A549 (cell line): ENCODE results near the gene OTUD6A.

Experiments used
- EP300 ChIP-seq, 2 experiments: fragments of >200 bp; sonication (Bioruptor Twin); formaldehyde crosslinking; IDR thresholded peaks; 2 replicates in 1 of 2; 3 replicates in 1 of 2; pipeline ENCODE4 v1.6.1; 2016 to 2017
- HEYL ChIP-seq: fragments of 250-450 bp; sonication (Bioruptor Pico); IDR thresholded peaks from 2 replicates; pipeline ENCODE4 v1.8.0; 2021; ENCODE audit warnings: mild to moderate bottlenecking, moderate library complexity
- KDM5A ChIP-seq: fragments of 200-600 bp; sonication (generic); IDR thresholded peaks from 2 replicates; pipeline ENCODE4 v1.6.1; 2016; ENCODE audit warnings: antibody characterized with exemption, mild to moderate bottlenecking
- POLR2A ChIP-seq: IDR thresholded peaks from 2 replicates; pipeline ENCODE4 v1.6.1; 2012; ENCODE audit warnings: mild to moderate bottlenecking, low read length
- RAD21 ChIP-seq, 2 experiments: fragments of >200 bp in 1 of 2; sonication (Bioruptor Twin) in 1 of 2; formaldehyde crosslinking in 1 of 2; IDR thresholded peaks in 1 of 2; conservative IDR thresholded peaks in 1 of 2; 2 replicates in 1 of 2; 3 replicates in 1 of 2; pipeline ENCODE4 v1.6.1; 2012 to 2018; ENCODE audit warnings: inconsistent platforms in 1 of 2
- RARB ChIP-seq: fragments of 250-450 bp; sonication (Bioruptor Pico); IDR thresholded peaks from 2 replicates; pipeline ENCODE4 v1.8.0; 2021; ENCODE audit warnings: mild to moderate bottlenecking, moderate library complexity
- TF ChIP-seq, protein P1 (sequence below): fragments of 150-350 bp; IDR thresholded peaks from 2 replicates; pipeline ENCODE4 v1.6.1; 2014; ENCODE audit warnings: low read depth, mild to moderate bottlenecking, low read length
- TF ChIP-seq, protein P2 (sequence below): IDR thresholded peaks from 2 replicates; pipeline ENCODE4 v1.6.1; 2012; ENCODE audit warnings: low read depth, borderline replicate concordance
- TF ChIP-seq, protein P3 (sequence below): fragments of 450-650 bp; IDR thresholded peaks from 2 replicates; pipeline ENCODE4 v1.6.1; 2014; ENCODE audit warnings: antibody characterized with exemption

DNA sequence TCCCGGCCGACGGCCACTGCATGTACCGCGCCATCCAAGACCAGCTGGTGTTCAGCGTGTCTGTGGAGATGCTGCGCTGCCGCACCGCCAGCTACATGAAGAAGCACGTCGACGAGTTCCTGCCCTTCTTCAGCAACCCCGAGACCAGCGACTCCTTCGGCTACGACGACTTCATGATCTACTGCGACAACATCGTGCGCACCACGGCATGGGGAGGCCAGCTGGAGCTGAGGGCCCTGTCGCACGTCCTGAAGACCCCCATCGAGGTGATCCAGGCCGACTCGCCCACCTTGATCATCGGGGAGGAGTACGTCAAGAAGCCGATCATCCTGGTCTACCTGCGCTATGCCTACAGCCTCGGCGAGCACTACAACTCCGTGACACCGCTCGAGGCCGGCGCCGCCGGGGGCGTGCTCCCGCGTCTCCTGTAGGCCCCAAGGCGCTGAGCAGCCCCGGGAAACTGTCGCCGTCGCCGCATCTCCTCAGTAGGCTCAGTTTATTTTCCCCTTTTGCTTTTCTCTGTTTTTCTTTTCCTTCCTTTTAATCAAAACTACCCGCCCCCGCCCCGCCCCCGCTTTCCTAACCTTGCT is 799 bp downstream of the OTUD6A start:
- TF ChIP-seq, protein P1, sequence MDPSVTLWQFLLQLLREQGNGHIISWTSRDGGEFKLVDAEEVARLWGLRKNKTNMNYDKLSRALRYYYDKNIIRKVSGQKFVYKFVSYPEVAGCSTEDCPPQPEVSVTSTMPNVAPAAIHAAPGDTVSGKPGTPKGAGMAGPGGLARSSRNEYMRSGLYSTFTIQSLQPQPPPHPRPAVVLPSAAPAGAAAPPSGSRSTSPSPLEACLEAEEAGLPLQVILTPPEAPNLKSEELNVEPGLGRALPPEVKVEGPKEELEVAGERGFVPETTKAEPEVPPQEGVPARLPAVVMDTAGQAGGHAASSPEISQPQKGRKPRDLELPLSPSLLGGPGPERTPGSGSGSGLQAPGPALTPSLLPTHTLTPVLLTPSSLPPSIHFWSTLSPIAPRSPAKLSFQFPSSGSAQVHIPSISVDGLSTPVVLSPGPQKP = no peak
- TF ChIP-seq KDM5A = no peak
- TF ChIP-seq EP300 (IDR thresholded peaks at IDR 0.05) = no peak
- TF ChIP-seq RAD21 (conservative IDR thresholded peaks at IDR 0.05 in 1 of 2, IDR thresholded peaks at IDR 0.05 in 1 of 2) = no peak
- TF ChIP-seq RARB = no peak
- TF ChIP-seq HEYL (CRISPR knock-in tag) = no peak
- TF ChIP-seq POLR2A = no peak
- TF ChIP-seq, protein P2, sequence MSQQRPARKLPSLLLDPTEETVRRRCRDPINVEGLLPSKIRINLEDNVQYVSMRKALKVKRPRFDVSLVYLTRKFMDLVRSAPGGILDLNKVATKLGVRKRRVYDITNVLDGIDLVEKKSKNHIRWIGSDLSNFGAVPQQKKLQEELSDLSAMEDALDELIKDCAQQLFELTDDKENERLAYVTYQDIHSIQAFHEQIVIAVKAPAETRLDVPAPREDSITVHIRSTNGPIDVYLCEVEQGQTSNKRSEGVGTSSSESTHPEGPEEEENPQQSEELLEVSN = no peak
- TF ChIP-seq, protein P3, sequence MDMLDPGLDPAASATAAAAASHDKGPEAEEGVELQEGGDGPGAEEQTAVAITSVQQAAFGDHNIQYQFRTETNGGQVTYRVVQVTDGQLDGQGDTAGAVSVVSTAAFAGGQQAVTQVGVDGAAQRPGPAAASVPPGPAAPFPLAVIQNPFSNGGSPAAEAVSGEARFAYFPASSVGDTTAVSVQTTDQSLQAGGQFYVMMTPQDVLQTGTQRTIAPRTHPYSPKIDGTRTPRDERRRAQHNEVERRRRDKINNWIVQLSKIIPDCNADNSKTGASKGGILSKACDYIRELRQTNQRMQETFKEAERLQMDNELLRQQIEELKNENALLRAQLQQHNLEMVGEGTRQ = no peak
